HG02759 (cell line): ENCODE measurements around the gene PTH1R.

ENCODE experiments used
- ATAC-seq: cut with Tn5 transposase; IDR thresholded peaks from one replicate; pipeline ENCODE4 v1.9.1; 2021; ENCODE audit warnings: mild to moderate bottlenecking, moderate library complexity; ENCODE audit not compliant: unreplicated experiment

Gene PTH1R

DNA sequence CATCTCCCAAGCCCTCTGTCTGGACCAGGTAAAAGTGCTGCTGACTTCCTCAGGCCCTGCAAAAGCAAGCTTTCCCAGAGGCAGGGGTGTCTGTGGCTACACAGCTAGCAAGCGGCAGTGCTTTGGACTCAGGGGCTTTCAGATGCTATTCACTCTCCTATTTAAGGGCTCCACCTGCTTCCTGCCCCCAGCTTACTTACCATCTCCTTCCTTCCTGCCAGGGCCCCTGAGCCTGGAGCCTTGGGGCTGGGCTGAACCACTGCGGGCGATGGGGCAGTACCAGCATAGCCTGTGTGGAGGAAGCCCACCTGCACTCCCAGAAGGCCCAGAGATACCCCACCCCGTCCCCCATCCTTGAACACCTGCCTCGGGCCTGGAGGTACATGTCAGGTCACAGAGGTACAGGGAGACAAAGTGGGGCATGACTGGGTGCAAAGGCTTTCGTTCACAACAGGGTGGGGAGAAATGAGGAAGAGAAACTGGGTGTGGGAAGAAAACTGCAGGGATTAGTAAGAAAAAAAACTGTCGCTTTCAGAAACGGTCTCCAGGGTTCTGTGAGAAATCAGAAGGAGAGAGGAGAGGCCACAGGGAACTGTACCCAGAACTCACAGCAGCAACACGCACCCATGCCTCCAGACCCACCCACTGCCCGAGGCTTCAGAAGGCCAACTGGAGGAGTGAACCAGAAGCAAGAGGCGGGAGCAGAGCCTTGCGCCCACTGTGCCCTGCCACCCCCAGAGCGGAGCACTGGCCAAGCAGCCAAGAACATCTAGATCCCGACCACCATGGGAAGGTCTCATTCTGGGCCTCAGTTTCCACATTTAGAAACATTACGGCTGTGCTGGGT, 49.6 kb downstream of the PTH1R start:
- peak; percentile 65 for ATAC-seq

DNA sequence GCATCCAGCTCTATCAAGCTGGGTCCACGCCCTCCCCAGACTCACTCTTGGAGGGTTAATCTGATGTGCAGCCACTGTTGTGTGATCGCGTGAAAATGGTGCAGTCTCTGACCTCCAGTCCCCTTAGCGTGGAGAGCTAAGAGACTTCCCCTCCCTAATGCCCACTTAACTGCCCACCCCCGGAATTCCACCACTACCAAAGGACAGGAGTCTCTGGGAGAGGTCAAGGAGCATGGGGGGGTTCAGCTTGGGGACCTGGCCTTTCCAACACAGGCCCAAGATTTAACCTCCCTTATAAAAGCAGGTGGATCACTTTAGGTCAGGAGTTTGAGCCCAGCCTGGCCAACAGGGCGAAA, 50.2 kb downstream of the PTH1R start:
- no peak for ATAC-seq

DNA sequence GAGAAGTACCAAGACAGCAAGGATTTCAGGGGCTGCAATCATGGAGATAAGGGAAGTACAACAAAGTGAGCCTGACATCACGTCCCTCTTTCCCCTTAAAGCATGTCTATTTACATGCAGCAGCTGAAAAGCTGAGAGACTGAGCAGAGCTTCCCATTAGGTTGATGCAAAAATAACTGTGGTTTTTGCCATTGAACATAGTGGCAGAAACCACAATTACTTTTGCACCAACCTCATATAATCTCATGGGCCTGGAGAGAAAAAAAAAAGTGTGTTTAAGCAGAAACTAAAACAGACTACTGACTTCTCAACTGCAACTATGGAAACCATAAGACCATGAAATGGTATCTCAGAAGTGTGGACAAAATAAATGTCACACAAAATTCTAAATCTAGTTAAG, 50.8 kb downstream of the PTH1R start:
- ATAC-seq = no peak

DNA sequence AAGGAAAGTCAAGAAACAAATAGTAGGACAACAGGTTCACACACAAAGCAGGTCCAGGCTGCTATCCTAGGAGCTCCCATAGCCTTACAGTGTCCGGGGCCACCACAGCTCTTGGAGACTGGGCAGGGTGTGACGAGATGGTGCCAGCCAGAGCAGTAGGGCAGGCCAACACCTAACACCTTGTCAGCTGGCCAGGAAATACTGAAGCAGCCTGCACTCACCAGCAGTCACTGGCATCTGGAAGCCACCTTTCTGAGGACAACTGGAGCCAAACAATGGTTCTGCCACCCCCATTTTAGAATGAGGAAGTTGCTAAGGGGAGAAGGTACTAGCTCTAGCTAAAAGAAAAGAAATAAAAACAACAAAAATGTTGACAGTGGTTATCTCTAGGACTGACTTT, 51.8 kb downstream of the PTH1R start:
- no peak for ATAC-seq

DNA sequence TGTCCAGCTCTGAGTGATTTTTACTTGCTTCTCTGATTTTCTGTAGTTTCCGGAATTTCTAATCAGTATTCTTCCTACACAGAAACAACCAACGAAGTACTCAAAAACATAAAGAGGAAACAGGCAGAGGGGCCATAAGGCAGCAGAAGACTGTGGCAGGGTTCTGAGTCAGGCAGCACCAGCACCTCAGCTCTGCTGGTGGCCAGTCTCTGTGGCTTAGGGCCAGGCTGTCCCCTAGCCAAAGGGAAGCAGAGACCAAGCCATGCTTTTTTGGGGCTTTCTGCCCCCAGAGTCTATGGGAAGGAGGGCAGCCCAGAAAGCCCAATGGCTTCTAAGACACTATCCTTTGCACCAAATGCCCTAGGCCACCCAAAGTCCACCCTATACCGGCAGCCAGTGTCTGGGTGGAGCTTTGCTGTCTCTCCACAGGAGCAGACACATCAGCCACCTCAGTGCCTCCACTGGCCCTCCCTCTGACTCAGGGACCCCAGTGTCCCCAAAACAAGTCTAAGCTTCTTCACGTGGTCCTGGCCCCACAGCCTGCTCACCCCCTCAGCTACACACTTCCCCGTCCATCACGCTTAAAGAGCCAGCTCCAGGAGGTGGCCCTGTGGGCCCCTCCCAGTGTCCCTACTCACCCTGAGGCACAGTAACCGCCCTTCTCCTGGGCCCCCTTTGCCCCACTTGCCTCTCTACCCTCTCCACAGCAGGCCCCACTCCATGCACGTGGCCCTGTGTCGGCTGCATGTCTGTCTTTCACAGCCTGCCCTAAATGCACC, 52.8 kb downstream of the PTH1R start:
- no peak for ATAC-seq

DNA sequence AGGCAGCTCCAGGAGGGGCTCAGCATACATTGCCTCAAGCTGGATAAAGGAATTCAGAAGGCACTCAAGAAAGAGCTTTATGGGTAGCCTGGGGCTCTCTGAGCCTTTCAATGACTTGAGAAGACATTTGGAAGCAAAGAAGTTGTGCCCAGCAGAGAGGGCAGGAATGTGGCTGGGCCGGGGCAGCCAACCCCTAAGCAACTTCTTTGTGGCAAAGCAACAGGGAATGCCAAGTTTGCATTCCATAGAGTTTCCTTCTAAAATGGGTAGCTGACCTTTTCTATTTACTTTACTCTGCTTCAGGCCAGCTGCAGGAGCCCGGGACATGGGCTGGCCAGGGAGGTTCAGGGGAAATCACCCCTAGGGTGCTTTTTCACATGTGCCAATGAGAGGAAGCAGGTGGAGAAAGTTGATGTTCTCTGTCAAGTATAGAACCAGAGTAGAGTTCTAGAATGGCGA, 53.5 kb downstream of the PTH1R start:
- no peak for ATAC-seq

DNA sequence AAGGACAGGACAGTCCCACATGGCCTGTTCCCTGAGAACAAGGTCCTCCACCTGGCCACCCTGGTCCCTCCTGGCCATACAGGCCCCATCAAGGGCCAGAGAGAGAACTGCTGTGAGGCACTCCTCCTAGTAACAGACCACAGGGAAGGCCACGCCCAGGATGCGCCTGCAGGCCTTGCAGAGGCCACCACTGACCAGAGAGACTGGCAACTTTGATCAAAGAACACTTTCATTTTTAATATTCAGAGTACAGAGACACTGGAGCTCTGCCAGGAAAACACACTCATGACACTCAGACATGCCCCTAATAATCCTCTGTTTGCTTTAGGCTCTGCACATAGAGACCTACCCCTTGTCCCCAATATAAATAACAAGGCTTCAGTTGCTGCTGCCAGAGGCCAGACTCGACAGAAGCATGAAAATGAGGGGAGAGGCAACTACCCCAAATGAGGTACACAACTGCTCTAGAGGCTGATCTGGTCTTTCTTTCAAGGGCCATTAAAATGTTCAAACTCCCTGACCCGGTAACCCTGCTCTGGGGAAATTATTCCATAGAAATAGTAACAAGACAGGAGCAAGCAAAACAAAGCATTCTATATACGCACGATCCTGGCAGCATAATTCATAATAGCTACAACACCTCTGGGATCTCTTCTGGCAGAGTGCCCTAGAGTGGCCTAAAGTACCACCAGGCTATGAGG, 54.3 kb downstream of the PTH1R start:
- no peak for ATAC-seq

DNA sequence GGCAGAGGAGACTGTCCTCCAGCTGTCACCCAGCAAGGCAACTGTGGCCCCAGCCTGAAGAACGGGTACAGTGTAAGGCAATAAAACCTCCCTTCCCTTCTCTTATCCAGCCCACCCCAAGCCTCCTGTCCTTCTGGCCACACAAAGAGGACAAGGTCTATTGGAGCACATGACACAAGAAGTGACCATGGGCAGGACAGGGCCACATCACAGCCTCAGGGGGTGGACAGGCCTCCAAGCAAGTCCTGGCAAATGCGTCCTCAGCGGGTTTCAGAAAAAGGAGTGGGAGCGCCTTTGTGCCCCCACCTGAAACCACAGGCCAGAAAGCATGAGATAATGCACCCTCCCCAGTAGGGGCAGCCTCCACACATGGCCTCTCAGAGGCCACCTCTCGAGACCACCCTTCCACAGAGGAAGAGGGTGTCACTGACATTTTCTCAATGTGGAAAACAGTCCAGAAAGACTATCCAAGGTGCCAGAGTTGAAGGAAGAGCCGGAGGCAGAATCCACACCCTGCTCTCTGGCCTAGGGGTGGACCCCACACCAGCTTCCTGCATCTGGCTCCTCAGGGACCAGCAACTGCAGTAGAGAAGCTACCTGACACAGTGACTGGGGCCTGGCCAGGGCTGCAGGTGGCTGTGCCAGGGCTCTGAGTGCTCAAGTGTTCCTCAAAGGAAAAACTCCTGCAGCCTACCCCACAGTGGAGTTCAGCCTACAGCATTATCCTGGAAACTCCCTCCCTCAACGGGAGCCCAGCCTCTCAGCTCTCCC, 55.1 kb downstream of the PTH1R start:
- ATAC-seq = no peak

DNA sequence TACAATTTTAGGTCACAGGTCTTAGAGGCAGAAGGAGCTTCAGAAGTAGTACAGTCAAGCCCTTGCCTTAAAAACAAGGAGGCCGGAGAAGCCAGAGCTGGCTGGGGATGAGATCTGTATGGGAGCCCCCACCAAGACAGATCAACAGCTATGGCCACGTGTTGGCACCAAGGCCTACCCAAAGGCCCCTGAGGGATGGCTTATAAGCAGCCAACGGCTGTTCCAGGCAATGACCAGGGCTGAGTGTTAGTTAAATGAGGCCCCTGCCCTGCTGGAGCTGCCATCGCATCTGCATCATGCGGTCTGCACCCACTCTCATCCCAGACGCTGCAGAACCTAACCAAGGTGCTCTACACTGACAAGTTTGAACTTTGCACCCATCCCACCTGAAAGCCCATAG, 55.7 kb downstream of the PTH1R start:
- no peak for ATAC-seq

DNA sequence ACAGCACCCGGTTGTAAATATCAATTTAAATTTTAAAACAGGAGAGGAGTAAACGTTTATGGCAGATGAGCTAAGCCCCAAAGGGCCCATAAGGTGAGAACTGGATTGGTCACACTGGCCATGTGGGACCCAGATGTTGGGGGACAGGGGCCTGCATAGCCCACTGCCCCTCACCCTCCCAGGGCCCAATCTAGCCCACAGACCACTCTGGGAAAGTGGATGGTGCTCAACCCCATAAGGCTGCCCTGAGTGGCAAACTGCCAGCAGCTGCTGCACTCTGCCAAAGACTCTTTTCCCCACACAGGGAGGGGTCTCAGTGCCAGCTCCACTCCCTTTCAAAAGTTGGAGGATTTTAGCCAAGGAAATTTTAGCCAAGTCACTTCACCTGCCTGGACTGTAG, 56.6 kb downstream of the PTH1R start:
- no peak for ATAC-seq

DNA sequence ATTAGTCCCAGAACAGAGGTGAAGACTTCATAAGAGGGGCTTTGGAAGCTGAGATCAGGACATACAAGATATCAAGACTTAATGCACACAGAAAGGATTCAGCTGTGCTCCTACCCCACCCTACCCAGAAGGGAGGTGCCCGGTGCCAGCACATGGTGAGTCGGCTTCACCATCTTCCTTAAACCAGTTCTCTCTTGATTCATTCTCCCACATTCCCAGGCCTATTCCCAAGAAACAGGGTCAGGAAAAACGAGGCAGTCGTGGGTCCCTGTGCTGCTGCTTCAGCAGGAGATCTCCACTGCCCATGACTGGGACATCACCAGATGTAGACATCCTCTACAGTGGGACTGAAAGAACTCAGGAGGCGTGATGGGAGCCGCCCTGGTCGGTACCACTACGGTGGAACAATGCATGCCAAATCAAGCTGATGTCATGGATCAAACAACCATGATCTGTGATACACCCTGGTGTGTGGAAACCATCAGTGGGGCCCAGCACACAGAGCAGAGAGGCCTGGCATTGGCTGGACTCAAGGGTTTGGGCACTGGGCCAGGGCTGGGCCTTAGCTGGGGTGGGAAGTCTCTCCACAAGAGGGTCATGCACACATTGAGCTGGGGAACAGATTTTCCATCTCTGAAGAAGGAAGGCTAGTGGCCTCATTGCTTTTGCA, 57.1 kb downstream of the PTH1R start:
- no peak for ATAC-seq

DNA sequence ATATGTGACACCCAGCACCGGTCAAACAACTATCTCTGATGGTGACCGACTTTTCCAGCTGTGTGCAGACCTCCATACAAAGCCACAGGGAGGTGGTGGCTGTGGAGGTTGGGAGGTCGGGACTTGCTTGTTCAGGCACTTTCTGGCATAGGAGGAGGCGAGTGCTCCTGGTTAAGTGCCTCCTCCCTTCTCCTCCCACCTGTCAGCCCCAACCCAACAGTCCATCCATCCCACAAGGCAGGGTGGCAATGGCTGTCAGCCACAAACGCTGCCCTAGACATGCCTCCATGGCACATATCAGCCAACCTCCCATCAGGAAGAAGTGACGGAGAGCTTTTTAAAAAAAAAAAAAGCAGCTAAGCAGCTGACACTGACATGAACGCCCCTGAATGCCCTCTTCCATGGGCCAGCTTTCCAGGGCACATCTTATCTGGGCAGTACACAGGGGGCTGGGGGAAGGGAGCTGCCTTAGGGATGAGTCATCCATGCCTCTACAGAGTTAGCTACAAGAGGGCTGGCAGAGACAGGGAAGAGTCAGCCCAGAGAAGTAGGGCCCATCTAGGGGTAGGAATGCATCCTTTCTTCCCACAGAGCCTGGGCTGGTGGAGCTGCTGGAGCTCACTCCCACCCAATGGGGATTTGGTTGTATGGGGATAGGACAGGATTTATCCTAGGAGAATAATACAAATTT, 57.8 kb downstream of the PTH1R start:
- ATAC-seq = no peak

DNA sequence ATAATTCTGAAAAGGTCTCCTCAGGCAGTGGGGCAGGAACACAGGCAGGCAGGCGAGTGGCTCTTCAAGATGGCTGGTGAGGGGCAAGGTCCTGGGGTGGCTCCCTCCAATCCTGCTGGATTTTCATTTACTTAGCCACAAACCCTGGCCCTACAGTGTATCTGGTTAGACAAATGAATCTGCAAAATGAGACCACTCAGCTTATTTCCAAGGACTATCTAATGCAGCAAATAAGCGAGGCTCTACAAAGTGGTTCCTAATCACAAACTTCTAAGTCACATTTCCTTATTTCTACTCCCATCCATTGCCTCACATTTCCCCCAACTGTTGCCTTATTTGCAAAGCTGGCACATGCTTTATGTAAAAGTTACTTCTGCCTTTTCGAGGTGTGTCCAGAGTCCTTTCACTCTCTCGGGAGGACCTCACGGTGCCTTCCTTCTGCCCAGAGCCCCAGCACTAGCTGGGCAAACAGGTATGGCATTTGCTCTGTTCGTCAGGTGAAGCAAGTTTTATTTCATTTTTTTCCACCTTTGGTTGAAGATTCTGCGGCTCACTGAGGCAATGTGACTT, 58.6 kb downstream of the PTH1R start:
- ATAC-seq = no peak

DNA sequence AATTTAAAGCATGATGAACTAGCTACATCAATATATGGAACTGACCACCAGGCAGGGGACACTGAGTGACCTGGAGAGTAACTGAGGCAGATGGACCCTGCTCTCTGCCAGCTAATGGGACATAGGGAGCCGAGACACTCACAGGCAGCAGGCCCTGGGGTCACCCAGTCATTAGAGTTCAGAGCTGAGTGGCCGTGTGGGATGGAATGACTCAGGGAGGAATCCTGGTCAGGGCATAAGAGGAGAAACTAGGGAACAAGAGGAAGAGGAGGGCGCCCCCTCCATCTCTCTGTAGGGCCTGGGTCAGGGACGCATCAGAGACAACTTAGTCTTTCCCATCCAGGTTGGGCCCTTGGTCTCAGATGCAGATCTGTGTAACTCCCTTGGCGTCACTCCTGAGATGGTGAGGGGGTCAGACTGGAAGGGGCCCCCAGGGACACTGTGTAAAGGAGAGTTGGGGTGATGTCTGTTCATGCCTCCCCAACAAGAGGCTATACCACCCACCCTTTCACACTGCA, 59.3 kb downstream of the PTH1R start:
- no peak for ATAC-seq

DNA sequence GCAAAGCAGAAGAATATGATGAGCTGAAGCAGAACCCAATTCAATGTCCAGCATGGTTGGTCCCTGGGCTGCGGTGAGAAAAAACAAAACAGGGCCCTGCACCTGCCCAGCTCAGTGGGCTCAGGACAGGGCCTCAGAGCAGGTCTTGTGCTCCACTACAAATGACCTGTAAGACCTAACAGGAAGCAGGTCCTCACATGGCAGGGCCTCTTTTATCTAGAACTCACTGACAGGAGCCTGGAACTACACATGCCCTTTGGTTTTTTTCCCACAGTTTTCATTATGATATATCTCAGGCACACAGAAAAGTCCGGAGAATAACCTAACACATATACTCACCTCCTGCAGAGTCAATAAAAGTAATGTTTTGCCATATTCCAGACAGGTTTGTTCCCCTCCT, 60.6 kb downstream of the PTH1R start:
- ATAC-seq = no peak

DNA sequence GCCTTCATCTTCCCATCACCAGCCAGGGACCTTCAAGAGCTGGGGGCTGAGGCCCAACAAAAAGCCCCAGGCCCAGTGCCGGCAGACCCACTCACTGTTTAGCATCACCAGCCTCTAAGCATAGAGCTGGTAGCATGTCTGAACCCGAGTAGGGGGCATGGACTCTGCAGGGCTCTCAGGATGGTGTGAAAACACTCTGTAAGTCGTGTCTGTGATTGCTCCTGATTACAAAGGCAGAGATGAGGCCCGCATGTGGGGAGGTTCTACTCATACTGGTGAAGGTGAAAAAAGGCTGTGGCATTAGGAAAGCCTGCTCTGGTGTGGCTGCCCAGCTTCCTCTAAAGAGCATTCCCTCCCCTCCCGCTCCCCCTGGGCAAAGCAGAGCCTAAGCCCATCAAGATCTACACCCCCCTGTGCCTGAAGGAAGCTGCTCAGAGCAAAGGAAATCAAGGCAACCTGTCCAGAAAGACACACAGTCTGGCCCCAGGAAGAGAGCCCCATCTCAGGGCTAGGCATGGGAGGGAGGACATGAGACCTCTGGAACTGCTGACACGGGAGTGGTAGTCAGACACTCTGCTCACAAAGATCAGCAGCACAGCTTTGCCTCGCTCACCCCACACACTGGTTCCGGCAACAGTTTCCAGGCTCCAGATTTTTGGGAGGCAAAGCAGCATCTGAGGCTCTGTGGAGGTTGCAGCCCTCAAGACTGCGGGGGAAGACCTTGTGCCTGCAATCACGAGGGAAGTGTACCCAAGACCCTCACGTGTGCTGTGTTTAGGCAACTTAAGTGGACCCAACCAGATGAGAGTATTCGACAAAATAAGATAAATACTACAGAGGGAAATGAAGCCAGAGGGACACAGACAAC, 62.3 kb downstream of the PTH1R start:
- no peak for ATAC-seq

DNA sequence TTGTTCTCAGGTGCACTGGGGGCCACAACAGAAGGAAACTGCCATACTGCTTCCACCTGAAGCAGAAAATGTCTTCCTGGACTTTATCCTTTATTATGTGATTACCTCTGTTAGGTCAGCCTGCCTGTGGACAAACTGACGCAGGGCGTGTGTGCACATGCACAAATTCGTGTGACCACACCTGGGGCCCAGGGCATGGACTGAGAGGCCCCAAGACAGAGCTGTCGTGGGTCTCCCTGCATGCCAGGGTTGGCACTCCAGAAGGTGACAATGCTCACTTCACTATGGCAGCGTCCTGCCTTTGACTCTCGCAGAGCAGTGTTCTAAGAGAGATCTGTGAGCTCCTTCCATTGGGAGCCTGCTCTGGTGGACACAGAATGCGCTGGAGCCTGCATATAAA, 64.6 kb downstream of the PTH1R start:
- ATAC-seq = no peak

DNA sequence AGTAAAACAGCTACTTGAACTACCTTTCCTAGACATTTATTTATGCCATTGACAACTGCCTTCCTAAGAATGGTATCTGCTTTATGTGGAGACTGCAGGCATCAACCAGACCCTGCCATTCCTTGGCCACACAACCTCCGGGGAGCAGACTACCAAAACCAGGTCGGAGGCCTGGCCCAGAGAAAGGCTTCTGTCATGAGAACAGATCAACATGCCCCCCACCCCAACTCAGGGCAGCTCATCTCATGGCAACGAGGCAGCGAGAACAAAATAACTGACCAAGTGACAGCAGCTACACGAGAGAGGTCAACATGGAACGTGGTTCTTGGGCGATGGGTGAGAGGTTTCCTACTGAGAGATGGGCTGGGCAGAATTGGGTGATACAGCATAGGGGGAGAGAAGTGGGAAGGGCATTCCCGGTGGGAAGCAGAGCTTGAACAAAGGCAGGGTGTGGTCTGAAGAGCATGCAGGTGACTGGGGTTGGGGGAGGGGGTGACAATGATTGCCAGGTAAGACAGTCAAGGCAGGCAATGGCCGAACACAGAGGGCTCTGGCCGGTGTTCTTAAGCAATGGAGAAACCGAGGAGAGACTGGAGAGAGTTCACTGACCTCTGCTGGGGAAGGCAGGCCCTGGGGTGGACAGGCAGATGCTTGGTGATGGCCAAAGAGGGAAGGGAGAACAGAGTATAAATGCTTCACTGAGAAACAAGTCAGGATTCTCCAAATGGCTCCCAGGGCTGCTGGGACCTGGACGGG, 65.1 kb downstream of the PTH1R start:
- ATAC-seq = no peak
